ENCODE measurements around the gene SIRT7. TPM values are rescaled to one million over a fixed set of nuclear protein-coding genes. Genes with fewer than 3 reads are reported as not detected.

SIRT7 gene
- polyA plus RNA-seq, 1 of the 3 experiments (the other 2 are of a cell fraction), result 32.6 TPM

- Histone ChIP-seq H3K9me2 (no peaks in the 10 kb centered on the region), H3K9me3 (no peaks in the 10 kb centered on the region), H3K36me3 (replicated peaks in 1 of 2; ENCODE audit: control insufficient read depth in 1 of 2, insufficient read depth in 2 of 2, low read length in 1 of 2) (peaks cover 31 to 33% of the 10 kb centered on the region in 2 experiments), H3K4me1 (ENCODE audit: control insufficient read depth in 1 of 2, insufficient read depth in 2 of 2, low read depth in 1 of 2, low read length in 1 of 2) (peaks cover 3 to 10% of the 10 kb centered on the region in 2 experiments; a peak in 1 of 4 replicates), H3K4me3 (ENCODE audit: low read depth in 2 of 2, low read length in 1 of 2) (no peak overlapping the region), H3K79me2 (ENCODE audit: insufficient read depth) (peaks cover 29% of the 10 kb centered on the region), H3K4me2 (no peak overlapping the region; the same call in 1 of the 2 replicates), H2AFZ (ENCODE audit: low read depth) (no peak overlapping the region), H4K20me1 (ENCODE audit: insufficient read depth) (peaks cover 8% of the 10 kb centered on the region; the same call in 1 of the 2 replicates), H3K27me3 (ENCODE audit: insufficient read depth) (no peaks in the 10 kb centered on the region), H3K27ac (ENCODE audit: low read depth in 2 of 2, low read length in 1 of 2) (peak overlapping the region in 1 of 2 experiments; percentile 66; a peak in 2 of 4 replicates), H3K9ac (no peak overlapping the region; the same call in 1 of the 2 replicates), H3F3A (replicated peaks; ENCODE audit: insufficient read depth) (peaks cover 43% of the 10 kb centered on the region)
- no peak for DNase-seq
- POLR2A ChIA-PET, result interaction anchor here (0.9 kb wide), 1 partner anchor 29 kb away, joined by 3 read pairs; no protein-coding TSS in a partner anchor
- CTCF ChIA-PET, result interaction anchor here (1.7 kb wide), 1 partner anchor 29 kb away, joined by 8 read pairs; no protein-coding TSS in a partner anchor
- WGBS (ENCODE audit: low lambda C conversion rate), result 60% methylated on average over 18 of the region's 19 CpGs
- TF ChIP-seq, protein P1, sequence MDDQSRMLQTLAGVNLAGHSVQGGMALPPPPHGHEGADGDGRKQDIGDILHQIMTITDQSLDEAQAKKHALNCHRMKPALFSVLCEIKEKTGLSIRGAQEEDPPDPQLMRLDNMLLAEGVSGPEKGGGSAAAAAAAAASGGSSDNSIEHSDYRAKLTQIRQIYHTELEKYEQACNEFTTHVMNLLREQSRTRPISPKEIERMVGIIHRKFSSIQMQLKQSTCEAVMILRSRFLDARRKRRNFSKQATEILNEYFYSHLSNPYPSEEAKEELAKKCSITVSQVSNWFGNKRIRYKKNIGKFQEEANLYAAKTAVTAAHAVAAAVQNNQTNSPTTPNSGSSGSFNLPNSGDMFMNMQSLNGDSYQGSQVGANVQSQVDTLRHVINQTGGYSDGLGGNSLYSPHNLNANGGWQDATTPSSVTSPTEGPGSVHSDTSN (IDR thresholded peaks at IDR 0.05), result no peak
- TF ChIP-seq FOSL2 (IDR thresholded peaks at IDR 0.05; ENCODE audit: borderline replicate concordance, low read depth) (peak; percentile 34; the same call in 1 of the 2 replicates), JUND (IDR thresholded peaks at IDR 0.05) (no peak)
These were observed 19.7 kb downstream of the SIRT7 start for GRCh38 chr17:81898029-81898866.

DNA sequence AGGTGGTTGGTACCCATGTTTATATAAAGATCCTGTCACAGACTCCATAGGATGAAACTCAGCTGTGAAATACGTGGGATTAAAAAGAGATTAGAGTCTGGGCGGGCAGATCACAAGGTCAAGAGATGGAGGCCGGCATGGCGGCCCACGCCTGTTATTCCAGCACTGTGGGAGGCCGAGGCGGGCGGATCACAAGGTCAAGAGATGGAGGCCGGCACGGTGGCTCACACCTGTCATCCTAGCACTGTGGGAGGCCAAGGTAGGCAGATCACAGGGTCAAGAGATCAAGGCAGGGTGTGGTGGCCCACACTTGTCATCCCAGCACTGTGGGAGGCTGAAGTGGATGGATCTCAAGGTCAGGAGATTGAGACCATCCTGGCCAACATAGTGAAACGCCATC, 22.6 kb downstream of the SIRT7 start:
- Histone ChIP-seq H3K4me1 (ENCODE audit: control insufficient read depth in 1 of 2, insufficient read depth in 2 of 2, low read depth in 1 of 2, low read length in 1 of 2) (peaks cover 2 to 9% of the 10 kb centered on the region in 2 experiments; a peak in 2 of 4 replicates), H3K79me2 (ENCODE audit: insufficient read depth) (peaks cover 53% of the 10 kb centered on the region), H3K4me2 (no peak overlapping the region), H3K9me3 (no peaks in the 10 kb centered on the region), H2AFZ (ENCODE audit: low read depth) (no peak overlapping the region), H3K36me3 (replicated peaks in 1 of 2; ENCODE audit: control insufficient read depth in 1 of 2, insufficient read depth in 2 of 2, low read length in 1 of 2) (peaks cover 30 to 36% of the 10 kb centered on the region in 2 experiments), H4K20me1 (ENCODE audit: insufficient read depth) (peaks cover 8% of the 10 kb centered on the region; the same call in 1 of the 2 replicates), H3K27ac (ENCODE audit: low read depth in 2 of 2, low read length in 1 of 2) (no peak overlapping the region), H3K9me2 (no peaks in the 10 kb centered on the region), H3K27me3 (ENCODE audit: insufficient read depth) (no peaks in the 10 kb centered on the region), H3K9ac (no peak overlapping the region), H3F3A (replicated peaks; ENCODE audit: insufficient read depth) (peaks cover 37% of the 10 kb centered on the region), H3K4me3 (ENCODE audit: low read depth in 2 of 2, low read length in 1 of 2) (no peak overlapping the region)
- DNase-seq, result no peak
- TF ChIP-seq ELF1 (IDR thresholded peaks at IDR 0.05), result no peak
- ChIA-PET POLR2A (no interaction called here), CTCF (interaction anchor here (1.4 kb wide), 1 partner anchor 25 kb away, joined by 4 read pairs; no protein-coding TSS in a partner anchor)
- WGBS (ENCODE audit: low lambda C conversion rate), result 97% methylated on average over 11 of the region's 11 CpGs

DNA sequence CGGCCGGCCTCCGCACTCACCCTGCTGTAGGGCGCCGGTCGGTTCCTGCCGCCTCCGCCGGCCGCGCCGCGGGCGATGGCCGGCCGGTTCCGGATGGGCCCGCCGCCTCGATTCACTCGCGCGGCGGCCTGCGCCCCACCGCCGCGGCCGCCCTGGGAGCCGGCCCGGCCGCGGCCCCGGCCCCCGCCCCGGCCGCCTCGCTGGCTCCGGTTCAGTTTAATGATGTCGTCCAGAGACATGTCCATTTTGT, 26.7 kb downstream of the SIRT7 start:
- peak overlapping the region; percentile 72 to 98 for H3K4me3 ChIP-seq (ENCODE audit: low read depth in 2 of 2, low read length in 1 of 2)
- POLR2A ChIA-PET, result interaction anchor here (0.5 to 1.9 kb wide), 6 partner anchors 22 to 225 kb away, joined by 3 to 7 read pairs (median 3); partner anchors contain the start of genes CCDC137, MAFG, OXLD1 and P4HB
- DNase-seq, result no peak
- H3F3A ChIP-seq (replicated peaks; ENCODE audit: insufficient read depth), result peaks cover 24% of the 10 kb centered on the region
- 0% methylated on average over 2 of the region's 40 CpGs for WGBS (ENCODE audit: low lambda C conversion rate)
- H3K4me2 ChIP-seq, result peak overlapping the region; percentile 94; the same call in 1 of the 2 replicates
- peaks cover 9% of the 10 kb centered on the region; the same call in 1 of the 2 replicates for H4K20me1 ChIP-seq (ENCODE audit: insufficient read depth)
- H3K27ac ChIP-seq (ENCODE audit: low read depth in 2 of 2, low read length in 1 of 2), result peak overlapping the region in 1 of 2 experiments; percentile 67; a peak in 2 of 4 replicates
- peaks cover 12 to 19% of the 10 kb centered on the region in 2 experiments for H3K4me1 ChIP-seq (ENCODE audit: control insufficient read depth in 1 of 2, insufficient read depth in 2 of 2, low read depth in 1 of 2, low read length in 1 of 2)
- no peaks in the 10 kb centered on the region for H3K27me3 ChIP-seq (ENCODE audit: insufficient read depth)
- no peaks in the 10 kb centered on the region for H3K9me2 ChIP-seq
- peaks cover 41 to 53% of the 10 kb centered on the region in 2 experiments for H3K36me3 ChIP-seq (replicated peaks in 1 of 2; ENCODE audit: control insufficient read depth in 1 of 2, insufficient read depth in 2 of 2, low read length in 1 of 2)
- no peaks in the 10 kb centered on the region for H3K9me3 ChIP-seq
- no peak for TF ChIP-seq EZH2phosphoT487 (IDR thresholded peaks at IDR 0.05; ENCODE audit: borderline replicate concordance, low read depth)
- TF ChIP-seq RCOR1 (IDR thresholded peaks at IDR 0.05; ENCODE audit: low read length), result no peak
- TF ChIP-seq RFX5 (IDR thresholded peaks at IDR 0.05; ENCODE audit: low read length), result no peak
- TF ChIP-seq RXRA (IDR thresholded peaks at IDR 0.05; ENCODE audit: borderline replicate concordance, low read depth), result no peak
- no peak for TF ChIP-seq JUND (IDR thresholded peaks at IDR 0.05)
- TF ChIP-seq, protein P2, sequence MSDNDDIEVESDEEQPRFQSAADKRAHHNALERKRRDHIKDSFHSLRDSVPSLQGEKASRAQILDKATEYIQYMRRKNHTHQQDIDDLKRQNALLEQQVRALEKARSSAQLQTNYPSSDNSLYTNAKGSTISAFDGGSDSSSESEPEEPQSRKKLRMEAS (IDR thresholded peaks at IDR 0.05; ENCODE audit: low read depth), result no peak
- TF ChIP-seq TCF12 (IDR thresholded peaks at IDR 0.05), result no peak
- TF ChIP-seq GATA2 (CRISPR knock-in tag; IDR thresholded peaks at IDR 0.05), result no peak
- TF ChIP-seq YY1 (IDR thresholded peaks at IDR 0.05; ENCODE audit: low read depth), result no peak
- TF ChIP-seq MEF2A (IDR thresholded peaks at IDR 0.05; ENCODE audit: borderline replicate concordance, low read depth), result no peak
- TF ChIP-seq EP300 (IDR thresholded peaks at IDR 0.05; ENCODE audit: borderline replicate concordance in 1 of 2, low read depth in 1 of 2, low read length in 1 of 2), result no peak
- TF ChIP-seq NRF1 (IDR thresholded peaks at IDR 0.05; ENCODE audit: low read depth, low read length), result no peak
- TF ChIP-seq CHD2 (IDR thresholded peaks at IDR 0.05; ENCODE audit: low read length, partially characterized antibody), result no peak
- no peak for TF ChIP-seq USF2 (IDR thresholded peaks at IDR 0.05; ENCODE audit: borderline replicate concordance, low read depth, low read length)
- peak overlapping the region; percentile 93; the same call in 1 of the 2 replicates for H3K9ac ChIP-seq
- peaks cover 89% of the 10 kb centered on the region for H3K79me2 ChIP-seq (ENCODE audit: insufficient read depth)
- H2AFZ ChIP-seq (ENCODE audit: low read depth), result no peak overlapping the region
- CTCF ChIA-PET, result interaction anchor here (1.1 to 5.3 kb wide), 5 partner anchors 21 to 157 kb away, joined by 3 to 30 read pairs (median 5); partner anchors contain the start of gene ARHGDIA
